Esophagus squamous epithelium (tissue), 4 donors: ENCODE results near the gene MEF2D.

Source experiments
- POLR2A ChIP-seq, 4 donors: fragments of 450-650 bp; IDR thresholded peaks; one replicate each; pipeline ENCODE4 v1.6.1; 2017; ENCODE audit warnings: antibody characterized with exemption in 4 of 4, mild to moderate bottlenecking in 4 of 4, moderate library complexity in 3 of 4
- TF ChIP-seq, protein P1 (sequence below), 6 experiments: fragments of 450-650 bp in 4 of 6; fragments of 200-600 bp in 2 of 6; sonication (generic) in 2 of 6; IDR thresholded peaks; one replicate each; pipeline ENCODE4 v1.5.1; 2016 to 2019; ENCODE audit warnings: antibody characterized with exemption in 6 of 6, mild to moderate bottlenecking in 4 of 6, moderate library complexity in 4 of 6

DNA sequence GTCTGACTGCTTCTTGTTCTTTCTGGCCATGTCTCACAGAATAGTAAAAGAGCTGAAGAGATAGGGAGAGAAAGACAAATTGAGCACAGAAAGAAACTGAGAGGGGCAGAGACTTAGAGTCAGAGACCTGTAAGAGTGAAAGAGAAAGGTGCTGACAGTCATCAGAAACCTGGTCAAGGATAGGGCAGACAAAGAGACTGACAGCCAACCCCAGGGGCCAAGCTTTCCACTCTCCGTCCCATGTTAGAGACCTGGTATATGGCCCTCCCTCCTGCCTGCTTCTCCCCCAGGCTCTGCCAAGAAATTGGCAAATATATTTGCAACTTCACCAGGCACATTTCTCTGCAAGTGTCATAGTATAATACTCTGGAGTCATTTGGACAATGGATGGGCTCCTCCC lies 67.0 kb downstream of the MEF2D start:
- TF ChIP-seq, protein P1, sequence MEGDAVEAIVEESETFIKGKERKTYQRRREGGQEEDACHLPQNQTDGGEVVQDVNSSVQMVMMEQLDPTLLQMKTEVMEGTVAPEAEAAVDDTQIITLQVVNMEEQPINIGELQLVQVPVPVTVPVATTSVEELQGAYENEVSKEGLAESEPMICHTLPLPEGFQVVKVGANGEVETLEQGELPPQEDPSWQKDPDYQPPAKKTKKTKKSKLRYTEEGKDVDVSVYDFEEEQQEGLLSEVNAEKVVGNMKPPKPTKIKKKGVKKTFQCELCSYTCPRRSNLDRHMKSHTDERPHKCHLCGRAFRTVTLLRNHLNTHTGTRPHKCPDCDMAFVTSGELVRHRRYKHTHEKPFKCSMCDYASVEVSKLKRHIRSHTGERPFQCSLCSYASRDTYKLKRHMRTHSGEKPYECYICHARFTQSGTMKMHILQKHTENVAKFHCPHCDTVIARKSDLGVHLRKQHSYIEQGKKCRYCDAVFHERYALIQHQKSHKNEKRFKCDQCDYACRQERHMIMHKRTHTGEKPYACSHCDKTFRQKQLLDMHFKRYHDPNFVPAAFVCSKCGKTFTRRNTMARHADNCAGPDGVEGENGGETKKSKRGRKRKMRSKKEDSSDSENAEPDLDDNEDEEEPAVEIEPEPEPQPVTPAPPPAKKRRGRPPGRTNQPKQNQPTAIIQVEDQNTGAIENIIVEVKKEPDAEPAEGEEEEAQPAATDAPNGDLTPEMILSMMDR (IDR thresholded peaks at IDR 0.05): no peak
- TF ChIP-seq POLR2A (IDR thresholded peaks at IDR 0.05): no peak
